ENCODE results near the gene ASGR1.

- TF ChIP-seq CTCF (IDR thresholded peaks at IDR 0.05) (no peak), TCF7L2 (IDR thresholded peaks at IDR 0.05; ENCODE audit: low read depth, low read length) (no peak), POLR2AphosphoS5 (IDR thresholded peaks at IDR 0.05; ENCODE audit: low read depth, low read length) (no peak), SIN3A (IDR thresholded peaks at IDR 0.05; ENCODE audit: borderline replicate concordance, insufficient read depth, low read depth, low read length) (no peak), REST (IDR thresholded peaks at IDR 0.05; ENCODE audit: insufficient read depth in 1 of 2, low read depth in 2 of 2, low read length in 1 of 2) (no peak)
Measured at GRCh38 chr17:7190276-7190917, 11.2 kb upstream of the ASGR1 start.
